ENCODE data around the gene POLR2L.

Gene POLR2L

GRCh38 chr11:839875-840617 lies 2.3 kb downstream of the POLR2L start:
- DNase-seq: no peak

- DNase-seq: no peak
These were observed 3.1 kb downstream of the POLR2L start for GRCh38 chr11:839280-839623.

GRCh38 chr11:838441-839279 lies 3.7 kb downstream of the POLR2L start:
- no peak for DNase-seq

- no peak for DNase-seq
These were observed 4.4 kb downstream of the POLR2L start for GRCh38 chr11:837990-838307.

GRCh38 chr11:837189-837989 lies 4.9 kb downstream of the POLR2L start:
- no peak for DNase-seq

GRCh38 chr11:836700-837099 lies 5.6 kb downstream of the POLR2L start:
- no peak for DNase-seq

- no peak for DNase-seq
These were observed 6.1 kb downstream of the POLR2L start for GRCh38 chr11:836274-836673.

GRCh38 chr11:834371-835316 lies 7.7 kb downstream of the POLR2L start:
- DNase-seq: peak in 14 of 58 donors; percentile 24 to 85 (median 43)

- DNase-seq: no peak
These were observed 8.4 kb downstream of the POLR2L start for GRCh38 chr11:833849-834311.

GRCh38 chr11:833114-833791 lies 9.1 kb downstream of the POLR2L start:
- DNase-seq: no peak

- DNase-seq: peak in 3 of 58 donors; percentile 26 to 44 (median 35)
These were observed 9.7 kb downstream of the POLR2L start, which contains the start of gene CD151 for GRCh38 chr11:832529-833113. Gene CD151 (plus strand): TSS chr11:832952. CDS start chr11:836070, 3,118 bp downstream.

- no peak for DNase-seq
These were observed 10.3 kb downstream of the POLR2L start for GRCh38 chr11:831961-832528.

- DNase-seq: no peak
These were observed 11.0 kb downstream of the POLR2L start for GRCh38 chr11:831118-831864.

GRCh38 chr11:830295-831117 lies 11.8 kb downstream of the POLR2L start:
- DNase-seq: peak in 9 of 58 donors; percentile 26 to 48 (median 35)

GRCh38 chr11:829847-830294 lies 12.5 kb downstream of the POLR2L start:
- no peak for DNase-seq

- no peak for DNase-seq
These were observed 13.0 kb downstream of the POLR2L start for GRCh38 chr11:829176-829846.

Data from anterior cingulate cortex (tissue), 58 donors.